GM12873 (cell line): Measurements from ENCODE around the gene ASTN2.

ENCODE experiments used
- TF ChIP-seq, protein P1 (sequence below): IDR thresholded peaks from 2 replicates; pipeline ENCODE4 v1.5.1; 2012; ENCODE audit warnings: low read depth, mild to moderate bottlenecking, moderate library complexity, low read length, control low read depth; ENCODE audit not compliant: insufficient read depth; ENCODE audit errors: missing control alignments

Gene ASTN2

DNA sequence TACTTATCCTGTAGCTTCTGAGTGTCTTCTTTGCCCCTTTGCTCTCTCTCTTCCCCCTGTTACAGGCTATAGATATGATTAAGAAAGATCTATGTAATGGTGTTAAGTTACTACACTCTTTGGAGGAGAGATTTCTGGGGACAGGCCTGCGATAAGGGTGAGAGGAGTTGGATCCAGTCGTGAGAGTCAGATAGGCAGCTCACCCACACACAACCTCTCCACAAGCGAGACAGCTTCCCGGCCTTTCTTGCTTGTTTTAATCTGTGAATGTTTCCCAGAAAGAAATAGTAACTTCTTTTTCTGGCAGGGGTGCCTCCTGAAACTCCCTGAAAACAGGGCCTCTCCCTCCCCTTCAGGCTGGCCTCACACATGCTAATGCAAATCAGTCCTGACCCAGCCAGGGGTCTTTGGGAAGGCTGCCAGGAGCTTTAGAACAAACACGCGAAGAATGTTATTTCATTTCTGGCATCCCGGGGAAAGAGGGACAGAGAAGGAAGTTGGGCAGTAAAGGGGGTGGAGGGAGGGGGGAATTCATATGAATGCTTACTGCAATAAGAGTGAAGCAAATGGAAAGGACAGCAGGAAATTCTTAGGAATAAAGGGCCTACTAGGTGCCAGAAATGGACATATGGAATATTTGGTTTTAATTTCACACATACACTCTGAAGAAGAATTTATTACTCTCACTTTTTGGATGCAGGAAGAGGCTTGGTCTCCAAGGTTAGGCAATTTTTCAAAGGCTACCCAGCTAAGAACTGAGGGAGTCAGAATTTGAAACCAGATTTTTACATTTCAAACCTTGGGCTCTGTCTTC lies 943.6 kb downstream of the ASTN2 start:
- TF ChIP-seq, protein P1, sequence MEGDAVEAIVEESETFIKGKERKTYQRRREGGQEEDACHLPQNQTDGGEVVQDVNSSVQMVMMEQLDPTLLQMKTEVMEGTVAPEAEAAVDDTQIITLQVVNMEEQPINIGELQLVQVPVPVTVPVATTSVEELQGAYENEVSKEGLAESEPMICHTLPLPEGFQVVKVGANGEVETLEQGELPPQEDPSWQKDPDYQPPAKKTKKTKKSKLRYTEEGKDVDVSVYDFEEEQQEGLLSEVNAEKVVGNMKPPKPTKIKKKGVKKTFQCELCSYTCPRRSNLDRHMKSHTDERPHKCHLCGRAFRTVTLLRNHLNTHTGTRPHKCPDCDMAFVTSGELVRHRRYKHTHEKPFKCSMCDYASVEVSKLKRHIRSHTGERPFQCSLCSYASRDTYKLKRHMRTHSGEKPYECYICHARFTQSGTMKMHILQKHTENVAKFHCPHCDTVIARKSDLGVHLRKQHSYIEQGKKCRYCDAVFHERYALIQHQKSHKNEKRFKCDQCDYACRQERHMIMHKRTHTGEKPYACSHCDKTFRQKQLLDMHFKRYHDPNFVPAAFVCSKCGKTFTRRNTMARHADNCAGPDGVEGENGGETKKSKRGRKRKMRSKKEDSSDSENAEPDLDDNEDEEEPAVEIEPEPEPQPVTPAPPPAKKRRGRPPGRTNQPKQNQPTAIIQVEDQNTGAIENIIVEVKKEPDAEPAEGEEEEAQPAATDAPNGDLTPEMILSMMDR = no peak

DNA sequence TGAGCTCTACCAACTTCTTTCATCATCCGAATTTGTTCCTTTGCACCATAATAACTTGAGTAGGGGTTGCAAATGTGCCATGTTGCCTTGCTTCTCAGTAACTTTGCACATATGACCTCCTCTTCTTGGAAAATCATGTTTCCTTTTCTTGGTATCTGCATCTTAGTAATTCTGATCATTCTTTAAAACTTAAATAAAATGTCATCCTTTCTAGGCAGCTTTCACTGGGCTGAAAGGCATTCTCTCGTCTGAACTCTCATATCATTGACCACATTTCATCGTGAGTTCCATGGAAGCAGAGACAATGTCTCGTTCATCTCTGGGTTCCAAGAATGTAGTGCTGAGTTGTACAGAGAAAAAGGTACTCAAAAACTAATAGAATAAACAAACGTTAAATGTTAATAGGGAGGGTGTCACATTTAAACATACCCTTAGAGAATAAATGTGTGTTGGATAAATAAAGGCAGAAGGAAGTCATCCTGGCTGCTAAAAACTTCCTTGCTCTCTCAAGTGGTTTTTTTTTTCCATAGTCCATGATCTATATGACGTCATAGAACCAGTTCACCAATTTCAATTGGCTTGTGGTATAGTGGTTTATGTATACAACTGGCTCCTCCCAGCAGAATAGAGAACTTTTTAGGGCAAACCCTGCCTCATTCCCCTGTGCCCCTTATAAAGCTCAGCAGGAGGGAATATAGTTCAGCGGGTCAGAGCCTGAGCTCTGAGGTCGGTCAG lies 945.9 kb downstream of the ASTN2 start:
- TF ChIP-seq, protein P1 = no peak

DNA sequence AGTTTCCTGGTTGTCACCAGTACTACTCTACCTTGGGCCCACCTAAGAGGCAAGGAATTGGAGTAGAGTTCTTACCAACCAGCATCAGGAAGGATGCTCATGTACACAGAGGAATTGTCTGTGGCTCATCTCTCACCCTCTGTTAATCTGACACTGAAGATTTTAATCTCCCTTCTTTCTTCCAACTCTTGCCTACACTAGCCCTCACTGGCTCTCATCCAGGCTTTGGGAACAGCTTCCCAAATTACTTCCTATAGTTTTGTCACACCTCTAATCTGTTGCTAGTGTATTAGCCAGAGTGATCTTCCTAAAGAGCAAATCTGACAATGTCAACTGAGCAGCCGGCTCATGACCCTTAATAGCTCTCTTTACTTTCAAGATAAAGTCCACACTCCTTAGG lies 946.5 kb downstream of the ASTN2 start:
- TF ChIP-seq, protein P1 = no peak

DNA sequence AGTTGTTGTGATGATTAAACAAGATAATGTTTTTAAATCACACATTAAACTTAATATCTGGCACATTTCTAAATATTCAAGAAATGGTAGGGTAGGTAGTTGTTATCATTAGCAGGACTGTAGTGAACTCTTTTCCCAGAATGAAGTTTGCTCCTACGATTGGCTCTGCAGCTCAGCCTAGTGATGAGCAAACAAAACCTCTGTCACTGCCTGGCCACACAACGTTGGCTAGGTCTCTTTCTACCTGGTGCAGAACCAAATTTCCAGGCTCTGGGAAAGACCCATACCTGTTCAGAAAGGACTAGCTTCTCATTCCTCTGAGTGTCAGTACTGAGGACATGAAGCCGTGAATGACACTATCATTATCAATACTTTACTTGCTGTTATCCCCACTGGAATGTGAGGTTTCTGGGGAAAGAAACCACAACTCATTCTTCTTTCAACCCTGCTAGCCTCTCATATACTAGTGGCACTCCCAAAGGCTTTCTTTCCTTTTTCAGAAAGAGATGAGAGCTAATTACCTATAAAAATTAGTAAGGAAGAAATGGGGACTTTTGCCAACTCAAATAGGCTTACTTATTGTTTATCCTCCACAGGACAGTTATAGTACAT lies 947.0 kb downstream of the ASTN2 start:
- TF ChIP-seq, protein P1 = no peak

DNA sequence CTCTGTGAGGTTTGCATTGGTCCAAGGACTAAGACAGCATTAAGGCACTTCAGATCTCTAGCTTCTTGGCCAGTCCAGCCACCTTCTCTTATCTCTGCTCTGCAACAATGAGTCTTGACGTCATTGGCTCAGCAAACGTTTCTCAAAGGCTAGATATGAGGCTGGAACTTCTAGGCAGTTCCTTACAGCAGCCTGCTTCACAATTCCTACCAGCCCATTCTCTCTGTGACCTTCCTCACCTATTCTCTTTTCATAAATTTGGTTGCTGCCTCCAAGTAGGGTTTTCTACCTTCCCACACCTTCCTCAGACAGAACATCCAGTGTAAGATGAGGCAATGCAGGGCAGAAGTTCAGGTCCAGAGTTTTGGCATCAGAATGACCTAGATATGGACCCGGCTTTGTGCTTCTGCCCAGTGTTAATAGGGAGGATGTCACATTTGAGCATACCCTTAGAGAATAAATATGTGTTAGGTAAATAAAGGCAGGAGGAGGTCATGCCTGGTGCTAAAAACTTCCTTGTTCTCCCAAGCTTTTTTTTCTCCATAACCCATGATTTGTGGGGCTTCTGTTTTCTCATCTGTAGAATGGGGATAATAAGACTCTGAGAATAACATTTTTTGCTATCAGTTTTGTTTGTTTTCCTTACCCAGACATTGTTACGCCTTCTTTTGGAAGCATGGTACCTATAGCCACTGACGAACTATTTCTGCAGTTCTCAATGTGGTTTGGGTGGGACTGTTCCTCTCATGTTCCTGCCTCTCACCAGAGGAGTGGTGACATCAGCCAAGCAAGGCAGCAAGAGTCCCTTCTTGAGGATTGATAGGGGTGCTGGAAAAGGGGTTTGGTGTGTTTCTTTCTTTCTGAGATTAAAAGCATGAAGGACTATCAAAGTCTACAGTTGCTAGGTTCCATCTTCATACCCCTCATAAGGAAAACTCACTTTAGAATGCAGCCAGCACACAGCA lies 948.3 kb downstream of the ASTN2 start:
- TF ChIP-seq, protein P1 = no peak

DNA sequence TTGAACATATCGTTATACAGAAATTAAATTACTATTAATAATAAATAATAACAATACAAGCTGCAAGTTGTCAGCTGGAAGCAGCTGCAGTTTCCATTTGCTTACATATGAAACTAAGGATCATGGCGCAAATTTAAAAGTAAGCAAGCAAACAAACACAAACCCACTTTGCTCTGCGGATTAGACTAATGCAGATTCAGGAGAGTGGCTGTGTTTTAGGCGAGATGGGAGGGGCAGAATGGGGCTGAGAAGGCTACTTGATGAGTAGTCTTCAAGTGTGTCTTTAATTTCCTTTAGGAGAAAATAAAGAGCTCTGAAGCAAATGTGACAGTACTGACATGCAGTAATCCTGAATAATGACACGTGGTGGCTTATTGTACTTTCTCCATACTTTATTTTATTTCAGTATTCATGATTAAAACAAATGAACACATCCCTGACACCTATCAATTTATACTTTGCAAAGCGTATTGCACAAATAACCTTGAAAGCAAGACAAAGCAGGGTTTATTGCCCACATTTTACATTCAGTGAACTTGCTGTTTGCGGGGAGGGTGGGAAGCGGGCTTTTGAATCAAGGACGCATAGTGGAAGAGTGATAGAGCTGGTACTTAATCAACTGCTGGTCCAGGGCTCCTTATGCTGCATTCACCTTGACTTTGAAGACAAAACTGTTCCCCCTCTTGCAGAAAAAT lies 949.1 kb downstream of the ASTN2 start:
- TF ChIP-seq, protein P1 = no peak
